ENCODE measurements around the gene ASMTL.

GRCh38 chrX:1400742-1401471, 51.8 kb downstream of the ASMTL start:
- TF ChIP-seq CTCF (IDR thresholded peaks at IDR 0.05) (no peak), EZH2 (IDR thresholded peaks at IDR 0.05) (no peak), EZH2phosphoT487 (IDR thresholded peaks at IDR 0.05) (no peak)
